ENCODE measurements around the gene MYOM1.

The MYOM1 gene

GRCh38 chr18:3236470-3236869 lies 16.7 kb upstream of the MYOM1 start:
- no peak overlapping the region for H3K23ac ChIP-seq (ENCODE audit: low read length)
- no peaks in the 10 kb centered on the region for H3K27me3 ChIP-seq (ENCODE audit: insufficient read depth, low read length, poor library complexity)
- no peak overlapping the region for H3K27ac ChIP-seq (ENCODE audit: low read depth, low read length)
- H3K4me3 ChIP-seq (ENCODE audit: low read length), result no peak overlapping the region
- no peak overlapping the region for H2BK15ac ChIP-seq (replicated peaks; ENCODE audit: low read depth)
- H3K4ac ChIP-seq (ENCODE audit: low read depth, low read length), result no peak overlapping the region
- no peaks in the 10 kb centered on the region for H3K79me2 ChIP-seq (ENCODE audit: control insufficient read depth, insufficient read depth, low read length)
- no peak overlapping the region for H2BK5ac ChIP-seq (ENCODE audit: low read length)
- H3K56ac ChIP-seq (ENCODE audit: low read length), result no peak overlapping the region
- H4K5ac ChIP-seq (ENCODE audit: low read length), result no peak overlapping the region
- H2BK120ac ChIP-seq (ENCODE audit: low read depth, low read length), result no peak overlapping the region
- no peaks in the 10 kb centered on the region for H3K4me1 ChIP-seq (ENCODE audit: control insufficient read depth, low read depth, low read length)
- no peak overlapping the region for H3K18ac ChIP-seq (ENCODE audit: low read length)
- no peak overlapping the region for H2AK5ac ChIP-seq (ENCODE audit: low read length)
- H3K79me1 ChIP-seq (ENCODE audit: low read length), result no peaks in the 10 kb centered on the region
- peak; percentile 56 for DNase-seq
- no peak overlapping the region for H3K9ac ChIP-seq (ENCODE audit: low read length)
- H4K8ac ChIP-seq (ENCODE audit: low read depth, low read length), result no peak overlapping the region
- no peaks in the 10 kb centered on the region for H3K36me3 ChIP-seq (ENCODE audit: control insufficient read depth, insufficient read depth, low read length)
- WGBS (ENCODE audit: extremely low coverage, insufficient coverage, low lambda C conversion rate), result no CpG with 5 or more reads among the region's 4 CpGs
- no peak overlapping the region for H3K4me2 ChIP-seq (ENCODE audit: low read length)

GRCh38 chr18:3235846-3236245 lies 16.1 kb upstream of the MYOM1 start:
- H2BK5ac ChIP-seq (ENCODE audit: low read length), result no peak overlapping the region
- H3K56ac ChIP-seq (ENCODE audit: low read length), result no peak overlapping the region
- no peaks in the 10 kb centered on the region for H3K79me2 ChIP-seq (ENCODE audit: control insufficient read depth, insufficient read depth, low read length)
- no peak overlapping the region for H3K23ac ChIP-seq (ENCODE audit: low read length)
- H3K18ac ChIP-seq (ENCODE audit: low read length), result no peak overlapping the region
- H3K4me1 ChIP-seq (ENCODE audit: control insufficient read depth, low read depth, low read length), result no peaks in the 10 kb centered on the region
- H3K79me1 ChIP-seq (ENCODE audit: low read length), result no peaks in the 10 kb centered on the region
- H2AK5ac ChIP-seq (ENCODE audit: low read length), result no peak overlapping the region
- no peak overlapping the region for H3K4me3 ChIP-seq (ENCODE audit: low read length)
- no peak overlapping the region for H3K27ac ChIP-seq (ENCODE audit: low read depth, low read length)
- H4K8ac ChIP-seq (ENCODE audit: low read depth, low read length), result no peak overlapping the region
- H3K36me3 ChIP-seq (ENCODE audit: control insufficient read depth, insufficient read depth, low read length), result no peaks in the 10 kb centered on the region
- no peak overlapping the region for H3K9ac ChIP-seq (ENCODE audit: low read length)
- H4K5ac ChIP-seq (ENCODE audit: low read length), result no peak overlapping the region
- H3K4me2 ChIP-seq (ENCODE audit: low read length), result no peak overlapping the region
- no peak for DNase-seq
- WGBS (ENCODE audit: extremely low coverage, insufficient coverage, low lambda C conversion rate), result no CpG with 5 or more reads among the region's 2 CpGs
- no peak overlapping the region for H3K4ac ChIP-seq (ENCODE audit: low read depth, low read length)
- no peak overlapping the region for H2BK15ac ChIP-seq (replicated peaks; ENCODE audit: low read depth)
- H2BK120ac ChIP-seq (ENCODE audit: low read depth, low read length), result no peak overlapping the region
- H3K27me3 ChIP-seq (ENCODE audit: insufficient read depth, low read length, poor library complexity), result no peaks in the 10 kb centered on the region

- Histone ChIP-seq H3K27me3 (ENCODE audit: insufficient read depth, low read length, poor library complexity) (no peaks in the 10 kb centered on the region), H3K36me3 (ENCODE audit: control insufficient read depth, insufficient read depth, low read length) (no peaks in the 10 kb centered on the region), H3K23ac (ENCODE audit: low read length) (no peak overlapping the region), H3K79me2 (ENCODE audit: control insufficient read depth, insufficient read depth, low read length) (no peaks in the 10 kb centered on the region), H3K4me1 (ENCODE audit: control insufficient read depth, low read depth, low read length) (no peaks in the 10 kb centered on the region), H3K27ac (ENCODE audit: low read depth, low read length) (no peak overlapping the region), H3K18ac (ENCODE audit: low read length) (no peak overlapping the region), H2BK5ac (ENCODE audit: low read length) (no peak overlapping the region), H2AK5ac (ENCODE audit: low read length) (no peak overlapping the region), H3K79me1 (ENCODE audit: low read length) (no peaks in the 10 kb centered on the region), H4K8ac (ENCODE audit: low read depth, low read length) (no peak overlapping the region), H3K56ac (ENCODE audit: low read length) (no peak overlapping the region), H2BK15ac (replicated peaks; ENCODE audit: low read depth) (no peak overlapping the region), H3K9ac (ENCODE audit: low read length) (no peak overlapping the region), H3K4me2 (ENCODE audit: low read length) (no peak overlapping the region), H3K4me3 (ENCODE audit: low read length) (no peak overlapping the region), H2BK120ac (ENCODE audit: low read depth, low read length) (no peak overlapping the region), H3K4ac (ENCODE audit: low read depth, low read length) (no peak overlapping the region), H4K5ac (ENCODE audit: low read length) (no peak overlapping the region)
- WGBS (ENCODE audit: extremely low coverage, insufficient coverage, low lambda C conversion rate), result no CpG with 5 or more reads among the region's 5 CpGs
- no peak for DNase-seq
Measured at GRCh38 chr18:3234457-3234856, 14.7 kb upstream of the MYOM1 start.

- Histone ChIP-seq H3K4me1 (ENCODE audit: control insufficient read depth, low read depth, low read length) (no peaks in the 10 kb centered on the region), H3K36me3 (ENCODE audit: control insufficient read depth, insufficient read depth, low read length) (no peaks in the 10 kb centered on the region), H3K79me1 (ENCODE audit: low read length) (no peaks in the 10 kb centered on the region), H4K5ac (ENCODE audit: low read length) (no peak overlapping the region), H3K18ac (ENCODE audit: low read length) (no peak overlapping the region), H2BK15ac (replicated peaks; ENCODE audit: low read depth) (no peak overlapping the region), H3K79me2 (ENCODE audit: control insufficient read depth, insufficient read depth, low read length) (no peaks in the 10 kb centered on the region), H3K27me3 (ENCODE audit: insufficient read depth, low read length, poor library complexity) (no peaks in the 10 kb centered on the region), H2AK5ac (ENCODE audit: low read length) (no peak overlapping the region), H3K23ac (ENCODE audit: low read length) (no peak overlapping the region), H4K8ac (ENCODE audit: low read depth, low read length) (no peak overlapping the region), H3K4ac (ENCODE audit: low read depth, low read length) (no peak overlapping the region), H3K4me2 (ENCODE audit: low read length) (no peak overlapping the region), H3K9ac (ENCODE audit: low read length) (no peak overlapping the region), H3K56ac (ENCODE audit: low read length) (no peak overlapping the region), H2BK5ac (ENCODE audit: low read length) (no peak overlapping the region), H3K27ac (ENCODE audit: low read depth, low read length) (no peak overlapping the region), H3K4me3 (ENCODE audit: low read length) (no peak overlapping the region), H2BK120ac (ENCODE audit: low read depth, low read length) (no peak overlapping the region)
- no peak for DNase-seq
- no CpG with 5 or more reads among the region's 4 CpGs for WGBS (ENCODE audit: extremely low coverage, insufficient coverage, low lambda C conversion rate)
Measured at GRCh38 chr18:3233433-3234168, 13.8 kb upstream of the MYOM1 start.

GRCh38 chr18:3233004-3233403 lies 13.2 kb upstream of the MYOM1 start:
- Histone ChIP-seq H3K4ac (ENCODE audit: low read depth, low read length) (no peak overlapping the region), H3K4me2 (ENCODE audit: low read length) (no peak overlapping the region), H3K27me3 (ENCODE audit: insufficient read depth, low read length, poor library complexity) (no peaks in the 10 kb centered on the region), H3K18ac (ENCODE audit: low read length) (no peak overlapping the region), H3K9ac (ENCODE audit: low read length) (no peak overlapping the region), H3K4me1 (ENCODE audit: control insufficient read depth, low read depth, low read length) (no peaks in the 10 kb centered on the region), H3K79me1 (ENCODE audit: low read length) (no peaks in the 10 kb centered on the region), H3K27ac (ENCODE audit: low read depth, low read length) (no peak overlapping the region), H3K23ac (ENCODE audit: low read length) (no peak overlapping the region), H3K36me3 (ENCODE audit: control insufficient read depth, insufficient read depth, low read length) (no peaks in the 10 kb centered on the region), H4K5ac (ENCODE audit: low read length) (no peak overlapping the region), H2BK120ac (ENCODE audit: low read depth, low read length) (no peak overlapping the region), H2AK5ac (ENCODE audit: low read length) (no peak overlapping the region), H2BK15ac (replicated peaks; ENCODE audit: low read depth) (no peak overlapping the region), H4K8ac (ENCODE audit: low read depth, low read length) (no peak overlapping the region), H2BK5ac (ENCODE audit: low read length) (no peak overlapping the region), H3K4me3 (ENCODE audit: low read length) (no peak overlapping the region), H3K79me2 (ENCODE audit: control insufficient read depth, insufficient read depth, low read length) (no peaks in the 10 kb centered on the region), H3K56ac (ENCODE audit: low read length) (no peak overlapping the region)
- WGBS (ENCODE audit: extremely low coverage, insufficient coverage, low lambda C conversion rate), result no CpG with 5 or more reads among the region's 1 CpG
- DNase-seq, result no peak

Data from mesendoderm (in vitro differentiated cells).